GM12874 (cell line): Measurements from ENCODE around the gene IL17RE.

ENCODE experiments used
- CTCF ChIP-seq: IDR thresholded peaks from 2 replicates; pipeline ENCODE4 v1.5.1; 2011; ENCODE audit warnings: low read depth, mild to moderate bottlenecking, control low read depth, low read length, moderate library complexity; ENCODE audit not compliant: insufficient read depth

Gene IL17RE

GRCh38 chr3:9876991-9877390, 25.7 kb upstream of the IL17RE start:
- no peak for TF ChIP-seq CTCF

- no peak for TF ChIP-seq CTCF
Measured at GRCh38 chr3:9878700-9879099, 23.9 kb upstream of the IL17RE start.

GRCh38 chr3:9879830-9880549, 22.7 kb upstream of the IL17RE start, which contains the start of gene CIDEC:
CIDEC (minus strand) TSS chr3:9880253; CDS start chr3:9878486, 1,767 bp downstream.
- TF ChIP-seq CTCF, result no peak

- no peak for TF ChIP-seq CTCF
Measured at GRCh38 chr3:9881441-9881840, 21.2 kb upstream of the IL17RE start.

- no peak for TF ChIP-seq CTCF
Measured at GRCh38 chr3:9883706-9884554, 18.7 kb upstream of the IL17RE start.

- no peak for TF ChIP-seq CTCF
Measured at GRCh38 chr3:9884555-9885165, 18.0 kb upstream of the IL17RE start.

- no peak for TF ChIP-seq CTCF
Measured at GRCh38 chr3:9886328-9886727, 16.3 kb upstream of the IL17RE start.
